ENCODE data around the gene OGFOD3. TPM values are rescaled to one million over a fixed set of nuclear protein-coding genes. Genes with fewer than 3 reads are reported as not detected.
"Not testable (repeated sequence)": the region's sequence is repeated elsewhere in the genome, so short reads cannot be mapped to it uniquely, and the experiment has no call there.

Gene OGFOD3
- total RNA-seq, 1 donor from 2014 or later: 19.9 TPM

- no peaks in the 10 kb centered on the region for H3K9me3 Mint-ChIP-seq (ENCODE audit: low read depth)
- DNase-seq (ENCODE audit: low spot score): no peak
- H3K27me3 Mint-ChIP-seq (ENCODE audit: low read depth): peaks cover 22% of the 10 kb centered on the region
- no peaks in the 10 kb centered on the region for H3K36me3 Mint-ChIP-seq (ENCODE audit: low read depth)
- TF ChIP-seq, protein P1, sequence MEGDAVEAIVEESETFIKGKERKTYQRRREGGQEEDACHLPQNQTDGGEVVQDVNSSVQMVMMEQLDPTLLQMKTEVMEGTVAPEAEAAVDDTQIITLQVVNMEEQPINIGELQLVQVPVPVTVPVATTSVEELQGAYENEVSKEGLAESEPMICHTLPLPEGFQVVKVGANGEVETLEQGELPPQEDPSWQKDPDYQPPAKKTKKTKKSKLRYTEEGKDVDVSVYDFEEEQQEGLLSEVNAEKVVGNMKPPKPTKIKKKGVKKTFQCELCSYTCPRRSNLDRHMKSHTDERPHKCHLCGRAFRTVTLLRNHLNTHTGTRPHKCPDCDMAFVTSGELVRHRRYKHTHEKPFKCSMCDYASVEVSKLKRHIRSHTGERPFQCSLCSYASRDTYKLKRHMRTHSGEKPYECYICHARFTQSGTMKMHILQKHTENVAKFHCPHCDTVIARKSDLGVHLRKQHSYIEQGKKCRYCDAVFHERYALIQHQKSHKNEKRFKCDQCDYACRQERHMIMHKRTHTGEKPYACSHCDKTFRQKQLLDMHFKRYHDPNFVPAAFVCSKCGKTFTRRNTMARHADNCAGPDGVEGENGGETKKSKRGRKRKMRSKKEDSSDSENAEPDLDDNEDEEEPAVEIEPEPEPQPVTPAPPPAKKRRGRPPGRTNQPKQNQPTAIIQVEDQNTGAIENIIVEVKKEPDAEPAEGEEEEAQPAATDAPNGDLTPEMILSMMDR (IDR thresholded peaks at IDR 0.05): no peak
- H3K4me3 Mint-ChIP-seq (ENCODE audit: unreplicated experiment): no peak overlapping the region
- H3K27ac Mint-ChIP-seq (ENCODE audit: unreplicated experiment): no peak overlapping the region
- H3K4me1 Mint-ChIP-seq (ENCODE audit: low read depth): peaks cover 2% of the 10 kb centered on the region
Measured at GRCh38 chr17:82350182-82351030, 68.0 kb downstream of the OGFOD3 start.

GRCh38 chr17:82349287-82349701, 69.1 kb downstream of the OGFOD3 start:
- H3K9me3 Mint-ChIP-seq (ENCODE audit: low read depth): no peaks in the 10 kb centered on the region
- peaks cover 2% of the 10 kb centered on the region for H3K4me1 Mint-ChIP-seq (ENCODE audit: low read depth)
- H3K27ac Mint-ChIP-seq (ENCODE audit: unreplicated experiment): no peak overlapping the region
- H3K36me3 Mint-ChIP-seq (ENCODE audit: low read depth): no peaks in the 10 kb centered on the region
- H3K4me3 Mint-ChIP-seq (ENCODE audit: unreplicated experiment): no peak overlapping the region
- peaks cover 17% of the 10 kb centered on the region for H3K27me3 Mint-ChIP-seq (ENCODE audit: low read depth)
- DNase-seq (ENCODE audit: low spot score): no peak
- TF ChIP-seq, protein P1 (IDR thresholded peaks at IDR 0.05): no peak

- Mint-ChIP-seq H3K9me3 (ENCODE audit: low read depth) (no peaks in the 10 kb centered on the region), H3K4me3 (ENCODE audit: unreplicated experiment) (no peak overlapping the region), H3K27me3 (ENCODE audit: low read depth) (peaks cover 17% of the 10 kb centered on the region), H3K27ac (ENCODE audit: unreplicated experiment) (no peak overlapping the region), H3K4me1 (ENCODE audit: low read depth) (peaks cover 2% of the 10 kb centered on the region), H3K36me3 (ENCODE audit: low read depth) (no peaks in the 10 kb centered on the region)
- TF ChIP-seq, protein P1 (IDR thresholded peaks at IDR 0.05): no peak
- DNase-seq (ENCODE audit: low spot score): no peak
Measured at GRCh38 chr17:82348866-82349265, 69.5 kb downstream of the OGFOD3 start.

DNA sequence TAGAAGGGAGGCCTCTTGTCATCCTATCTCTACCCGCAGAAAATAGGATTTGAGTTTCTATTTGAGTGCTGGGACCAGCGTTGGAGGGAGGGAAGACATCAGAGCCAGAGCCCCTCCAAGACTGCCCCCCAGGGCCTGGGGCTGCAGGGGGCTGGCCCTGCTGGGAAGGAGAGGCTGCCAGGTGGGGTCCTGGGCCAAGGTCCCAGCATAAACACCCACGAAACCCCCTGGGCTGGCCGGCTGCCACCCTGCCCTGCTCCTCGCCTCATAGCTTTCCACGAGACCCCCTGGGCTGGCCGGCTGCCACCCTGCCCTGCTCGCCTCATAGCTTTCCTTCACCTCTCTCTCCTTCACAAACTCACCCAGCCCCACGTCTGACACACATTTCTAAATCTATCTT, 70.0 kb downstream of the OGFOD3 start:
- Mint-ChIP-seq H3K27ac (ENCODE audit: unreplicated experiment) (no peak overlapping the region), H3K4me3 (ENCODE audit: unreplicated experiment) (no peak overlapping the region), H3K27me3 (ENCODE audit: low read depth) (peaks cover 17% of the 10 kb centered on the region), H3K4me1 (ENCODE audit: low read depth) (peaks cover 2% of the 10 kb centered on the region), H3K9me3 (ENCODE audit: low read depth) (no peaks in the 10 kb centered on the region), H3K36me3 (ENCODE audit: low read depth) (no peaks in the 10 kb centered on the region)
- DNase-seq (ENCODE audit: low spot score): no peak
- TF ChIP-seq, protein P1 (IDR thresholded peaks at IDR 0.05): no peak

DNA sequence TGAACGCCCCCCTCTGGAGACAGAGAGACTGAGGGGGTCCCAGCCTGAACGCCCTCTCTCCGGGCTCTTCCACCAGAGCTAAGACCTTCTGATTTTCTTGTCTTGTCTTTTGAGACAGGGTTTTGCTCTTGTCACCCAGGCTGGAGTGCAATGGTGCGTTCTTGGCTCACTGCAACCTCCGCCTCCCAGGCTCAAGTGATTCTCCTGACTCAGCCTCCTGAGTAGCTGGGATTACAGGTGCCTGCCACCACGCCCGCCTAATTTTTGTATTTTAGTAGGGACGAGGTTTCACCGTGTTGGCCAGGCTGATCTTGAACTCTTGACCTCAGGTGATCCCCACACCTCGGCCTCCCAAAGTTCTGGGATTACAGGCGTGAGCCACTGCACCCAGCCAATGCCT, 70.4 kb downstream of the OGFOD3 start:
- H3K27me3 Mint-ChIP-seq (ENCODE audit: low read depth): peaks cover 19% of the 10 kb centered on the region
- not testable (repeated sequence) for H3K4me1 Mint-ChIP-seq (ENCODE audit: low read depth); DNase-seq (ENCODE audit: low spot score); H3K27ac Mint-ChIP-seq (ENCODE audit: unreplicated experiment); H3K36me3 Mint-ChIP-seq (ENCODE audit: low read depth); H3K9me3 Mint-ChIP-seq (ENCODE audit: low read depth); H3K4me3 Mint-ChIP-seq (ENCODE audit: unreplicated experiment)
